CD4-positive, alpha-beta T cell (primary cell): ENCODE data around the gene ZNRF3. TPM values are rescaled to one million over a fixed set of nuclear protein-coding genes. Genes with fewer than 3 reads are reported as not detected.

Source experiments
- ATAC-seq: fragments of 200-7000 bp; cut with Tn5 transposase; one replicate; pipeline ENCODE4 v1.10.0; 2022; ENCODE audit warnings: mild to moderate bottlenecking; ENCODE audit not compliant: poor library complexity
- CTCF ChIA-PET: fragments of 350-600 bp; sonication (Branson Sonifier 250); formaldehyde crosslinking; loops from one replicate; lab custom pipeline; 2021; ENCODE audit warnings: antibody characterized with exemption, inconsistent platforms; lab: Charles Lee
- POLR2A ChIA-PET: fragments of 350-600 bp; sonication (Branson Sonifier 250); formaldehyde crosslinking; loops from one replicate; lab custom pipeline; 2021; ENCODE audit warnings: antibody characterized with exemption, inconsistent platforms; lab: Charles Lee
- DNase-seq, 14 experiments: peaks; one replicate each; pipeline ENCODE4 v3.0.0-alpha.2; 2013 to 2020; ENCODE audit warnings: mixed read lengths in 2 of 14
- H3K27ac ChIP-seq, 2 donors: one replicate each; pipeline versions ENCODE4 v1.5.1 to v1.7.0; 2013; ENCODE audit warnings: low read length in 2 of 2, low read depth in 1 of 2, mild to moderate bottlenecking in 1 of 2
- H3K27me3 ChIP-seq, 2 experiments: 1 replicate in 1 of 2; 2 replicates in 1 of 2; pipeline versions ENCODE4 v1.6.1 to v1.7.0; 2013; ENCODE audit warnings: low read length in 2 of 2, control low read depth in 1 of 2, mild to moderate bottlenecking in 1 of 2, moderate library complexity in 1 of 2; ENCODE audit not compliant: insufficient read depth in 2 of 2, control insufficient read depth in 1 of 2
- H3K36me3 ChIP-seq: one replicate; pipeline ENCODE4 v1.6.1; 2013; ENCODE audit warnings: low read length, control low read depth; ENCODE audit not compliant: insufficient read depth
- H3K4me1 ChIP-seq: one replicate; pipeline ENCODE4 v1.6.1; 2013; ENCODE audit warnings: low read length, control low read depth; ENCODE audit not compliant: insufficient read depth
- H3K4me3 ChIP-seq: one replicate; pipeline ENCODE4 v1.5.1; 2013; ENCODE audit warnings: mild to moderate bottlenecking, low read length, moderate library complexity
- H3K9me3 ChIP-seq, 2 experiments: 1 replicate in 1 of 2; 2 replicates in 1 of 2; pipeline versions ENCODE4 v1.6.1 to v1.7.0; 2013; ENCODE audit warnings: low read length in 2 of 2, mild to moderate bottlenecking in 2 of 2, control low read depth in 1 of 2, moderate library complexity in 1 of 2; ENCODE audit not compliant: control insufficient read depth in 1 of 2, insufficient read depth in 1 of 2
- H3K27ac Mint-ChIP-seq: one replicate; pipeline ENCODE4 v1.8.0; 2020; ENCODE audit warnings: mixed read lengths
- H3K27me3 Mint-ChIP-seq: one replicate; pipeline ENCODE4 v1.8.0; 2021; ENCODE audit warnings: mixed read lengths
- H3K36me3 Mint-ChIP-seq: one replicate; pipeline ENCODE4 v1.8.0; 2021; ENCODE audit warnings: low read depth, mixed read lengths
- H3K4me1 Mint-ChIP-seq: one replicate; pipeline ENCODE4 v1.8.0; 2021; ENCODE audit warnings: low read depth, mixed read lengths
- H3K4me3 Mint-ChIP-seq: one replicate; pipeline ENCODE4 v1.8.0; 2020; ENCODE audit warnings: mild to moderate bottlenecking, mixed read lengths
- H3K9me3 Mint-ChIP-seq: one replicate; pipeline ENCODE4 v1.8.0; 2020; ENCODE audit warnings: mixed read lengths
- intact Hi-C, 2 experiments: fragments of 100-400 bp; cut with DNase I in 1 of 2; cut with micrococcal nuclease in 1 of 2; formaldehyde crosslinking; loops; one replicate each; pipeline versions ENCODE4 v1.15.1 to v1.9.0; 2023 to 2025; cut with DNase I, micrococcal nuclease
- total RNA-seq, 174 experiments: library from RNA in 2 of 174; stranded (reverse) in 2 of 174; gene quantifications; one replicate each; pipeline ENCODE4 v1.2.3 and lab custom pipeline; 2021 to 2026
- TF ChIP-seq, protein P1 (sequence below): fragments of 200-600 bp; IDR thresholded peaks from one replicate; pipeline ENCODE4 v1.8.0; 2022; ENCODE audit warnings: antibody characterized with exemption, mild to moderate bottlenecking

Gene ZNRF3
- total RNA-seq, 2 experiments from 2014 or later: 0.38 to 0.61 TPM

DNA sequence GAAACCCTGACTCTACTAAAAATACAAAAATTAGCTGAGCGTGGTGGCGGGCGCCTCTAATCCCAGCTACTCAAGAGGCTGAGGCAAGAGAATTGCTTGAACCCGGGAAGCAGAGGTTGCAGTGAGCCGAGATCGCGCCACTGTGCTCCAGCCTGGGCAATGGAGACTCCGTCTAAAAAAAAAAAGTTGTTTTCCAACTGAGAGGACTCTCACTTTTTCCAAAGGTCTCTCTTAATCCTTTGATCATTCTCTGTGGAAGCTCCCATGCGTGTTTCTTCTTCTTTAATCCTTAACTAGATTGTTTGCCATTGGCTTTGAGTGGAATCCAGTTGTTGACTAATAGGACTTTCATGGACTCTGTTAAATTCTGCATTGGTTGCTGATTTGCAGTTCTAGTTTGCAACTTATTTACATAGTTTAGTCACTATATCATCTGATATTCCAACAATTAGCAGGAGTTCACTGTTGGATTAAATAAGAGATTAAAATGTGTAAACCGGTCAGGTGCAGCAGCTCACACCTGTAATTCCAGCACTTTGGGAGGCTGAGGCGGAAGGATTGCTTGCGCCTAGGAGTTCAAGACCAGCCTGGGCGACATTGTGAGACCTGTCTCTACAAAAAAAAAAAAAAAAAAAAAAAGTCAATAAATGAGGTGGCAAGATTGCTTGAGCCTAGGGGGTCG is 98.6 kb downstream of the ZNRF3 start:
- peaks cover 0 to 7% of the 10 kb centered on the region in 2 experiments for H3K9me3 ChIP-seq
- H3K36me3 ChIP-seq: no peaks in the 10 kb centered on the region
- H3K27me3 Mint-ChIP-seq: peaks cover 48% of the 10 kb centered on the region
- no peaks in the 10 kb centered on the region for H3K4me1 Mint-ChIP-seq
- TF ChIP-seq, protein P1, sequence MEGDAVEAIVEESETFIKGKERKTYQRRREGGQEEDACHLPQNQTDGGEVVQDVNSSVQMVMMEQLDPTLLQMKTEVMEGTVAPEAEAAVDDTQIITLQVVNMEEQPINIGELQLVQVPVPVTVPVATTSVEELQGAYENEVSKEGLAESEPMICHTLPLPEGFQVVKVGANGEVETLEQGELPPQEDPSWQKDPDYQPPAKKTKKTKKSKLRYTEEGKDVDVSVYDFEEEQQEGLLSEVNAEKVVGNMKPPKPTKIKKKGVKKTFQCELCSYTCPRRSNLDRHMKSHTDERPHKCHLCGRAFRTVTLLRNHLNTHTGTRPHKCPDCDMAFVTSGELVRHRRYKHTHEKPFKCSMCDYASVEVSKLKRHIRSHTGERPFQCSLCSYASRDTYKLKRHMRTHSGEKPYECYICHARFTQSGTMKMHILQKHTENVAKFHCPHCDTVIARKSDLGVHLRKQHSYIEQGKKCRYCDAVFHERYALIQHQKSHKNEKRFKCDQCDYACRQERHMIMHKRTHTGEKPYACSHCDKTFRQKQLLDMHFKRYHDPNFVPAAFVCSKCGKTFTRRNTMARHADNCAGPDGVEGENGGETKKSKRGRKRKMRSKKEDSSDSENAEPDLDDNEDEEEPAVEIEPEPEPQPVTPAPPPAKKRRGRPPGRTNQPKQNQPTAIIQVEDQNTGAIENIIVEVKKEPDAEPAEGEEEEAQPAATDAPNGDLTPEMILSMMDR: no peak
- peaks cover 4 to 9% of the 10 kb centered on the region in 2 experiments for H3K27me3 ChIP-seq
- no peak for ATAC-seq
- no peak overlapping the region for H3K27ac ChIP-seq
- DNase-seq: no peak
- POLR2A ChIA-PET: interaction anchor here (0.7 kb wide), 1 partner anchor 25 kb away, joined by 3 read pairs; no protein-coding TSS in a partner anchor
- intact Hi-C loops: no loop called here
- H3K27ac Mint-ChIP-seq: no peak overlapping the region
- CTCF ChIA-PET: no interaction called here
- no peaks in the 10 kb centered on the region for H3K4me1 ChIP-seq
- H3K4me3 Mint-ChIP-seq: no peak overlapping the region
- no peak overlapping the region for H3K4me3 ChIP-seq
- H3K9me3 Mint-ChIP-seq: peaks cover 3% of the 10 kb centered on the region
- no peaks in the 10 kb centered on the region for H3K36me3 Mint-ChIP-seq

DNA sequence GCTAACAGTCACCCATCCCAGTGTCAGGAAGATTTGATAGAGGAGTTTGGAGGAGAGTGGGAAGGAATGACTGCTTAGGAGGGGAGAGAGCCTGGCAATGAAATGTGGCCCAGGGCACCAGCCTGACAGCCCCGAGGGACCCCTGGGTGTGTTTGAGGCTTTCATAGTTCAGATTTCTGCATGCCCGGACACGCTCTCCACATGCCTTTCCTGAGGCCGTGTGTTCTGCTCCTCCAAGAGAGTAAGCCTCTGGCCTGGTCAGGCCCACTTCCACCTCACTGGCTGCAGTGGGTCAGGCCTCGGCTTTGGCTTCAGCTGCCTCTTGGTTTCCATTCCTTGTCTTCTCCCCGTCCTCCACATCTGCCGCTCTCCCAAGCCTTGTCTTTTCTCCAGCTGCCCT is 99.8 kb downstream of the ZNRF3 start:
- no peak overlapping the region for H3K27ac ChIP-seq
- TF ChIP-seq, protein P1: no peak
- ChIA-PET POLR2A (no interaction called here), CTCF (no interaction called here)
- DNase-seq (no peak), ATAC-seq (no peak)
- Mint-ChIP-seq H3K9me3 (peaks cover 3% of the 10 kb centered on the region), H3K27me3 (peaks cover 36% of the 10 kb centered on the region), H3K4me1 (no peaks in the 10 kb centered on the region), H3K36me3 (no peaks in the 10 kb centered on the region), H3K27ac (no peak overlapping the region), H3K4me3 (no peak overlapping the region)
- H3K36me3 ChIP-seq: no peaks in the 10 kb centered on the region
- H3K4me1 ChIP-seq: no peaks in the 10 kb centered on the region
- intact Hi-C loops: no loop called here
- H3K4me3 ChIP-seq: no peak overlapping the region
- peaks cover 1 to 7% of the 10 kb centered on the region in 2 experiments for H3K27me3 ChIP-seq
- peaks cover 0 to 7% of the 10 kb centered on the region in 2 experiments for H3K9me3 ChIP-seq

DNA sequence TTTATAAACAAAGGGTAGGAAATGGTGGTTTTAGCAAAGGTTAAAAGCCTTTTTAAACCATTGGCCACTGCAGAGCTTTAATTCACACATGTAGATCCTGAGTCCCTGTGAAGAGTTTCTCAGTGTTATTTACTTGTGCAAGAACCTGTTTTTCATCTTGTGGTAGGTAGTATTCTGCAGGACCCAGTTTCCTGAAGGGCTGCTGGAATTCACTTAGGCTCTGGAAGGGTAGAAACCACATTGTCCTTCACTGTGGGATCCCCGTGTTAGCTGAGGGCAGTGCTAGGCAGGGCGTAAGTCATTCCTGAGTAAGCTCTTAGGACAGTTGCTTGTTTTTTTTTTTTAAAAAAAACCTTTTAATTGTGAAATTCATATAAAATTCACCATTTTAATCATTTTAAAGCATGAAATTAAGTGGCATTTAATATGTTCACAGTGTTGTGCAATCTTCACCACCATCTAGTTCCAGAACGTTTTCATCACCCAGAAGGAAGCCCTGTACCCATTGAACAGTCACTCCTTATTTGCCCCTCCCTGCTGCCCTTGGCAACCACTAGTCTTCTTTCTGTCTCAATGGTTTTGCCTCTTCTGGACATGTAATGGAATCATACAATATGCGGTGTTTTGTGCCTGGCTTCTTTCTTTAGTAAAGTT is 100.5 kb downstream of the ZNRF3 start:
- ChIA-PET CTCF (no interaction called here), POLR2A (no interaction called here)
- TF ChIP-seq, protein P1: no peak

More for the DNA sequence above, 100.5 kb downstream of the ZNRF3 start:
- Histone ChIP-seq H3K9me3 (peaks cover 0 to 7% of the 10 kb centered on the region in 2 experiments), H3K27ac (no peak overlapping the region), H3K4me1 (no peaks in the 10 kb centered on the region), H3K27me3 (peaks cover 0 to 5% of the 10 kb centered on the region in 2 experiments), H3K4me3 (no peak overlapping the region), H3K36me3 (no peaks in the 10 kb centered on the region)
- no peak for DNase-seq
- no peaks in the 10 kb centered on the region for H3K4me1 Mint-ChIP-seq
- H3K36me3 Mint-ChIP-seq: no peaks in the 10 kb centered on the region
- no peak overlapping the region for H3K4me3 Mint-ChIP-seq
- H3K27me3 Mint-ChIP-seq: peaks cover 29% of the 10 kb centered on the region
- intact Hi-C loops: no loop called here
- H3K27ac Mint-ChIP-seq: no peak overlapping the region
- peaks cover 3% of the 10 kb centered on the region for H3K9me3 Mint-ChIP-seq
- no peak for ATAC-seq
